Peyer's patch (tissue), 4 donors: ENCODE data around the gene GPR132. TPM values are rescaled to one million over a fixed set of nuclear protein-coding genes. Genes with fewer than 3 reads are reported as not detected.

Experiments used
- DNase-seq, 3 donors: peaks; one replicate each; pipeline ENCODE4 v3.0.0-alpha.2; 2017 to 2019
- H3K27ac ChIP-seq, 4 donors: fragments of 200-600 bp; sonication (generic); one replicate each; pipeline ENCODE4 v1.5.1; 2016 to 2019
- H3K27me3 ChIP-seq, 2 donors: fragments of 200-600 bp; sonication (generic); one replicate each; pipeline ENCODE4 v1.5.1; 2019
- H3K36me3 ChIP-seq, 3 donors: fragments of 200-600 bp; sonication (generic); one replicate each; pipeline ENCODE4 v1.5.1; 2016 to 2019
- H3K4me1 ChIP-seq, 4 donors: fragments of 200-600 bp; sonication (generic); one replicate each; pipeline ENCODE4 v1.5.1; 2016 to 2019
- H3K4me3 ChIP-seq, 4 donors: fragments of 200-600 bp; sonication (generic); 1 replicate in 3 of 4; 2 replicates in 1 of 4; pipeline ENCODE4 v1.5.1; 2016 to 2019; ENCODE audit warnings: mild to moderate bottlenecking in 1 of 4
- H3K9me3 ChIP-seq, 4 donors: fragments of 200-600 bp; sonication (generic); one replicate each; pipeline ENCODE4 v1.5.1; 2016 to 2019; ENCODE audit warnings: mild to moderate bottlenecking in 1 of 4
- CTCF ChIP-seq, 6 experiments: fragments of 450-650 bp in 4 of 6; fragments of 200-600 bp in 2 of 6; sonication (generic) in 1 of 6; IDR thresholded peaks; one replicate each; pipeline ENCODE4 v1.5.1; 2017 to 2019; ENCODE audit warnings: antibody characterized with exemption in 6 of 6, mild to moderate bottlenecking in 3 of 6, moderate library complexity in 1 of 6
- POLR2A ChIP-seq, 2 donors: fragments of 450-650 bp; IDR thresholded peaks; one replicate each; pipeline ENCODE4 v1.5.1; 2017; ENCODE audit warnings: antibody characterized with exemption in 2 of 2, mild to moderate bottlenecking in 2 of 2, moderate library complexity in 2 of 2
- total RNA-seq, 4 donors: library from RNA; depleted of rRNA; stranded (reverse); fragments of >200 nt; gene quantifications; one replicate each; pipeline ENCODE4 v1.1.0, GENCODE V29; 2016

GPR132 gene
- total RNA-seq, 4 donors from 2014 or later = 1.5 to 29.7 (median 4.2) TPM

- DNase-seq = no peak
- Histone ChIP-seq H3K36me3 (no peaks in the 10 kb centered on the region), H3K27ac (no peak overlapping the region), H3K9me3 (no peaks in the 10 kb centered on the region), H3K4me3 (no peak overlapping the region), H3K4me1 (no peaks in the 10 kb centered on the region), H3K27me3 (no peaks in the 10 kb centered on the region)
- TF ChIP-seq CTCF (IDR thresholded peaks at IDR 0.05) = no peak
- TF ChIP-seq POLR2A (IDR thresholded peaks at IDR 0.05) = no peak
Observed at GRCh38 chr14:105105158-105105557, 39.9 kb upstream of the GPR132 start.

- DNase-seq = peak in 1 of 3 donors; percentile 23
- TF ChIP-seq CTCF (IDR thresholded peaks at IDR 0.05) (no peak), POLR2A (IDR thresholded peaks at IDR 0.05) (no peak)
- no peaks in the 10 kb centered on the region for H3K27me3 ChIP-seq
- peaks cover 0 to 5% (median 0%) of the 10 kb centered on the region in 4 donors for H3K9me3 ChIP-seq
- no peaks in the 10 kb centered on the region for H3K36me3 ChIP-seq
- no peak overlapping the region for H3K27ac ChIP-seq
- H3K4me3 ChIP-seq = no peak overlapping the region
- H3K4me1 ChIP-seq = no peaks in the 10 kb centered on the region
Observed at GRCh38 chr14:105102893-105103292, 37.7 kb upstream of the GPR132 start.

GRCh38 chr14:105102361-105102870 is 37.2 kb upstream of the GPR132 start:
- peak in 1 of 3 donors; percentile 37 for DNase-seq
- no peaks in the 10 kb centered on the region for H3K4me1 ChIP-seq
- H3K27ac ChIP-seq = no peak overlapping the region
- H3K27me3 ChIP-seq = no peaks in the 10 kb centered on the region
- H3K36me3 ChIP-seq = no peaks in the 10 kb centered on the region
- TF ChIP-seq POLR2A (IDR thresholded peaks at IDR 0.05) = no peak
- no peak for TF ChIP-seq CTCF (IDR thresholded peaks at IDR 0.05)
- peaks cover 0 to 5% (median 0%) of the 10 kb centered on the region in 4 donors for H3K9me3 ChIP-seq
- H3K4me3 ChIP-seq = no peak overlapping the region

- Histone ChIP-seq H3K4me1 (no peaks in the 10 kb centered on the region), H3K9me3 (peaks cover 0 to 5% (median 0%) of the 10 kb centered on the region in 4 donors), H3K27ac (no peak overlapping the region), H3K27me3 (no peaks in the 10 kb centered on the region), H3K4me3 (no peak overlapping the region), H3K36me3 (no peaks in the 10 kb centered on the region)
- DNase-seq = peak in 1 of 3 donors; percentile 30
- TF ChIP-seq POLR2A (IDR thresholded peaks at IDR 0.05) = no peak
- TF ChIP-seq CTCF (IDR thresholded peaks at IDR 0.05) = no peak
Observed at GRCh38 chr14:105100910-105101309, 35.7 kb upstream of the GPR132 start.

- TF ChIP-seq CTCF (IDR thresholded peaks at IDR 0.05) (no peak), POLR2A (IDR thresholded peaks at IDR 0.05) (no peak)
- Histone ChIP-seq H3K27me3 (no peaks in the 10 kb centered on the region), H3K4me3 (no peak overlapping the region), H3K9me3 (peaks cover 0 to 5% (median 0%) of the 10 kb centered on the region in 4 donors), H3K27ac (no peak overlapping the region), H3K36me3 (no peaks in the 10 kb centered on the region), H3K4me1 (no peaks in the 10 kb centered on the region)
- DNase-seq = no peak
Observed at GRCh38 chr14:105099778-105100177, 34.5 kb upstream of the GPR132 start.

- no peaks in the 10 kb centered on the region for H3K27me3 ChIP-seq
- TF ChIP-seq CTCF (IDR thresholded peaks at IDR 0.05) = no peak
- TF ChIP-seq POLR2A (IDR thresholded peaks at IDR 0.05) = no peak
- DNase-seq = peak in 1 of 3 donors; percentile 21
- H3K27ac ChIP-seq = no peak overlapping the region
- H3K9me3 ChIP-seq = peaks cover 0 to 5% (median 0%) of the 10 kb centered on the region in 4 donors
- H3K4me1 ChIP-seq = peaks cover 0 to 11% (median 5%) of the 10 kb centered on the region in 4 donors
- no peaks in the 10 kb centered on the region for H3K36me3 ChIP-seq
- H3K4me3 ChIP-seq = no peak overlapping the region
Observed at GRCh38 chr14:105098316-105098715, 33.1 kb upstream of the GPR132 start.
